GM19099 (cell line): ENCODE measurements around the gene GABARAPL1.

Experiments used
- POLR2A ChIP-seq: IDR thresholded peaks from 3 replicates; pipeline ENCODE4 v1.6.1; 2011; ENCODE audit warnings: low read depth; ENCODE audit not compliant: insufficient read length; ENCODE audit errors: extremely low read depth

Gene GABARAPL1

DNA sequence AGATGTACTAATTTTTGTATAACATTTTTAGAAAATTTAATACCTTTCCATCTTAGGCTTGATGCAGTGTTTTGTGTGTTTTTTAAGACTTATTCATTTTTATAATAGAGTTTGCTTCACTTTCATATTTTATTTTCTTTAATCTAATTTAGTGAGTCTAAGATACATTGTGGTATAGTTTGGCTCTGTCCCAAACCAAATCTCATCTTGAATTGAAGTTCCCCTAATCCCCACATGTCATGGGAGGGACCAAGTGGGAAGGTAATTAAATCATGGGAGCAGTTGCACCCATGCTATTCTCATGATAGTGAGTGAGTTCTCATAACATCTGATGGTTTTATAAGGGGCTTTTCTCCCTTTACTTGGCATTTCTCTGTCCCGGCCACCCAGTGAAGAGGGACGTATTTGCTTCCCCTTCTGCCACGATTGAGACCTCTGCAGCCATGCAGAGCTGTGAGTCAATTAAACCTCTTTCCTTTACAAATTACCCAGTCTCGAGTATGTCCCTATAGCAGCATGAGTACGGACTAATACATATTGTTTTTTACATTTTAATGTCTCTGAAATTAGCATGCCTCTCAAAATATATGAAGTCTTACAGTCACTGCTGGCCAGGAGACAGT is 34.9 kb downstream of the GABARAPL1 start:
- no peak for TF ChIP-seq POLR2A

DNA sequence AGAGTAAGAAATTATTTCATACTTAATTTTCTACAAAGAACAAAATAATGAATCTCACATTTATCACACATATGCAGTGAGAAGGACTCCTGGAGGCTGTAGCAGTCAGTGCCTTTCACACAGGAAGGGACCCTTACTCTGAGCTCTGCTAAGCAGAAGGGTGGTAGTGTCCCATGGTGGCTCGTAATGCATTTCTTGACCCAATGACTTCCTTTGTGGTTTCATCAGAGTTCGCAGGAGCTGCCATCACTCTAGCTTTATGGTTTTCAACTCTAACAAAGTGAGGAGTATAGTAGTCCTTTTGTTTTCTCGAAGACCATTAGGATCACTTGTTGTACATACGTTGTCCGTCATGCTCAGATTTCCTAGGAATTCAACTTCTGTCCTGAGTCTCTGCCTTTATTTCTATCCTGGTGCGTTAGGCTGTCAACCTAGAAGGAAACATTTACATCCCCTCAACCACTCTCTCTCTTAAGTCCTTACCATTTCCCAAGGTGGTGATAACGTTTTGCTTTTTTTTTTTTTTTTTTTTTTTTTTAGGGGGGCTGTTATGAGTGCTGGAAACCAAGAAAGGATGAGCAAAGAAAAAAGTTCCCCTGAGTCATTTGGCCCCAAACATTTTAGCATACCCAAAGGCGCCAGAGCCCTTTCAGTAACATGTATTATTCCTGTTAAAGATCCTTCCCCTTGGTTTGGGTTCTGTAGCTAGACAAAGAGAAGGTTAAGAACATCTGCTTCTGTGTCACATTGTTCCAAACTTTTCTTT is 37.2 kb downstream of the GABARAPL1 start:
- TF ChIP-seq POLR2A = no peak

DNA sequence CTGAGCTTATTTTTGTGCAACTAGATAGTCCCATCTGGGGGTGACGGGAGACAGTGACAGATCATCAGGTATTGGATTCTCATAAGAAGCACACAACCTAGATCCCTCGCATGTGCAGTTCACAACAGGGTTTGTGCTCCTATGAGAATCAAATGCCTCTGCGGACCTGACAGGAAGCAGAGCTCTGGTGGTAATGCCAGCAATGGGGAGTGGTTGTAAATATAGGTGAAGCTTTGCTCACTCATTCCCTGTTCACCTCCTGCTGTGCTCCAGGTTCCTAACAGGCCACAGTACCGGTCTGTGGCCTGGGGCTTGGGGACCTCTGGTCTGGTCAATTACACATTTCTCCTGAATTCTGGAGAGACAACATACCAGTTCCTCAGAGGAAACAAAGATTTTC is 39.0 kb downstream of the GABARAPL1 start:
- TF ChIP-seq POLR2A = no peak

GRCh38 chr12:10252201-10252600 is 39.5 kb downstream of the GABARAPL1 start:
- TF ChIP-seq POLR2A = no peak

DNA sequence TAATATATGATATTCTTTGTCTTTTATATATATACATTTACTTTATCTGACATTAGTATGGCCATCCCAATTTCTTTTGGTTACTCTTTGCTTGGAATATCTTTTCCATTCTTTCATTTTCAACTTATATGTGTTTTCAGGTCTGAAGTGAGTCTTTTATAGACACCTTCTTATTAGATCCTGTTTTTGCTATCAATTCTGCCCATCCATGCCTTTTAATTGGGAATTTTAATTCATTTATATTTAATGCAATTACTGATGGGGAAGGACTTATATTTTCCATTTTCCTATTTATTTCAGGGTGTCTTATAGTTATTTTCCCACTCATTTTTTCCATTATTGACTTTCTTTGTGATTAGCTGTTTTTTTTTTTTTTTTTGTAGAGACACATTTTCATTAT is 43.4 kb downstream of the GABARAPL1 start:
- no peak for TF ChIP-seq POLR2A

- no peak for TF ChIP-seq POLR2A
Measured at GRCh38 chr12:10260927-10261326, 48.2 kb downstream of the GABARAPL1 start.

GRCh38 chr12:10268037-10268436 is 55.4 kb downstream of the GABARAPL1 start:
- TF ChIP-seq POLR2A = no peak

DNA sequence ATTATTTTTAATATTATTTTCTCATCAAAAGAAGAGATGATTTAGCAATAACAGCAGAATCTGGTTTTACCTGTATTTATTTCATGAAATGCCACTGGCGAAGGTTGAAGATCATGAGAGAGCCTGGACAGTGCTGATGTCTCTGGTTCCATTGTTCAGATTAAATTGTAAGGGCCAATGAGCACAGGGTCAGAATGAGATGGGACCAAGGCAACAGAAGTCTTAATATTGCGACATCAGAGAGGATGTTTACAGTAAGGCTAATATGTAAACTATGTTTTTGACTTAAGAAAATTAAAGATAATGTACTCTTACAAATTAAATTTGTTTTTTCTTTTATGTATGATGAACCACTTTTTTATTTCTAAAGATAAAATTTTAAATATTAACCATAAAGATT is 59.8 kb downstream of the GABARAPL1 start:
- TF ChIP-seq POLR2A = no peak
